Stimulated activated naive B cell treated with anti-CD40 and anti-IgM and Interleukin-4, amounts not matched to agents 10 μg/mL and 1 μg/mL and 100 μg/mL, for 72 hours (primary cell): ENCODE measurements around the gene CLCA2.
A peak's percentile ranks its signal among the peaks of the same experiment; 100 is the strongest.

Experiments
- ATAC-seq, 2 donors: fragments of 150-1000 bp; cut with Tn5 transposase; replicated peaks; 2 replicates each; pipeline ENCODE4 v1.10.0; 2021; ENCODE audit warnings: moderate library complexity in 1 of 2
- DNase-seq: peaks from one replicate; pipeline ENCODE4 v3.0.0; 2021
- H3K27ac Mint-ChIP-seq: one replicate; pipeline ENCODE4 v1.8.0; 2022; ENCODE audit warnings: mild to moderate bottlenecking, mixed read lengths
- H3K27me3 Mint-ChIP-seq, 2 donors: one replicate each; pipeline ENCODE4 v1.8.0; 2022; ENCODE audit warnings: mixed read lengths in 2 of 2
- H3K36me3 Mint-ChIP-seq, 2 donors: one replicate each; pipeline ENCODE4 v1.8.0; 2022; ENCODE audit warnings: mixed read lengths in 2 of 2, mild to moderate bottlenecking in 1 of 2
- H3K4me1 Mint-ChIP-seq, 2 donors: one replicate each; pipeline ENCODE4 v1.8.0; 2022; ENCODE audit warnings: mixed read lengths in 2 of 2, mild to moderate bottlenecking in 1 of 2
- H3K4me3 Mint-ChIP-seq, 2 donors: one replicate each; pipeline ENCODE4 v1.8.0; 2022; ENCODE audit warnings: mild to moderate bottlenecking in 2 of 2, mixed read lengths in 2 of 2, moderate library complexity in 1 of 2
- H3K9me3 Mint-ChIP-seq, 2 donors: one replicate each; pipeline ENCODE4 v1.8.0; 2022; ENCODE audit warnings: mixed read lengths in 2 of 2, mild to moderate bottlenecking in 1 of 2

Gene CLCA2

DNA sequence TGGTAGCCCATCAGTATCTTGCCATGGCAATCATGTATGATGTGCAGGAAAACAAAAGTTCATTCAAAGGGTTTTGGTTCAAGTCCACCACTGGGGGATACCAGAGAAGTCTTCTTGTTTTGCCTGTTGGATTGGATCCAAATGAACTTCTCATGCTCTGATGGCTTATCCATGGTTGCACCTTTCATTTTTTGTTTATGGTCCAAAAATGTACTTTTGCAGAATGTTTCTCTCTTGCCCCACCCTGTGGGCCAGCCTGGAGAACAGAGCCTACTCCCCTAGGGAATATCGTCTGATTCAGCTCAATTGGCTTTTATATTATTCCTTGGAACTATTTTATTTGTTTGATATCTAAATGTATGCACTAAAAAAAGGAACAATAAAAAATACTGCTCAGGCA, 24.7 kb downstream of the CLCA2 start:
- no peak for DNase-seq
- H3K4me1 Mint-ChIP-seq: peaks cover 0 to 12% of the 10 kb centered on the region in 2 donors

DNA sequence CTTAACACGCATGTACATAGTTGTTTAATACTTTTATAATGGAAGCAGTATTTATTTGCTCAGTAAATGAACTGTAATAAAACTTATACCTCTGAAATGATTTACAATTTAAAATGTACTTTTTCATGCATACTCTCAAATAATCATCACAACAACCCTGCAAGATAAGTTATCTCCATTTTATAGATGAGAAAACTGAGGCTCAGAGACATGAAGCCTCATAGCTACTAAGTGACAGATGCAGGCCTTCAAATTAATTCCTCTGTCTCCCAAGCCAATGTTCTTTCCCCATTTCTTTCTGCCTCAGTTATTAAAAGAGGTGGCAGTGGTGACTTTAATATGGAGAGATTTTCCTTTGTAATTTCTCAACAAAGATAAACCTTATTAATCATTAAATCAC, 25.1 kb downstream of the CLCA2 start:
- no peak for ATAC-seq
- Mint-ChIP-seq H3K4me3 (no peak overlapping the region), H3K4me1 (peaks cover 0 to 12% of the 10 kb centered on the region in 2 donors), H3K9me3 (no peaks in the 10 kb centered on the region), H3K27ac (no peak overlapping the region), H3K27me3 (no peaks in the 10 kb centered on the region), H3K36me3 (no peaks in the 10 kb centered on the region)
- DNase-seq: no peak

More for the DNA sequence above, 24.7 kb downstream of the CLCA2 start:
- no peak overlapping the region for H3K27ac Mint-ChIP-seq
- no peaks in the 10 kb centered on the region for H3K9me3 Mint-ChIP-seq
- no peak overlapping the region for H3K4me3 Mint-ChIP-seq
- no peak for ATAC-seq
- H3K27me3 Mint-ChIP-seq: no peaks in the 10 kb centered on the region
- no peaks in the 10 kb centered on the region for H3K36me3 Mint-ChIP-seq

DNA sequence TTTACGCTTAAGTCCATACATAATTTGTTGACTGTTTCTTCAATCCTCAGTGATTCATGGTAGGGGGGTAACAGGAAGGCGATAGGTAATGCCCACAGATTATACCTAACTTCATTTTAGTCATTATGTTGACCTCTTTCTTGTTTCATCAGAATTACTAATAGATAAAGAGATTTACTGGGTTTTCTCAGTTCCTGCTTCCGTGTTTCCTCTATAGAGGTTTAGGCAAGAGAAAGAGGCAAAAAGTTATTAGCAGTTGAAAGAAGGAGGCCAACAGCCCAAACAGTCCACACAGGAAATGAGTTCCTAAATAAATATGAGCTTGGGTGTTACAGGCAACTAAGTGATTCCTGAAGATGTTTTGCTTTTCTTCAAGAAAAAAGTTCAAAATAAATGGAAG, 26.9 kb downstream of the CLCA2 start:
- Mint-ChIP-seq H3K27me3 (no peaks in the 10 kb centered on the region), H3K4me1 (peaks cover 0 to 12% of the 10 kb centered on the region in 2 donors), H3K36me3 (no peaks in the 10 kb centered on the region), H3K9me3 (no peaks in the 10 kb centered on the region), H3K27ac (no peak overlapping the region), H3K4me3 (no peak overlapping the region)
- peak; percentile 46 to 71 for ATAC-seq
- DNase-seq: no peak

GRCh38 chr1:86453664-86454063, 29.7 kb downstream of the CLCA2 start:
- Mint-ChIP-seq H3K9me3 (no peaks in the 10 kb centered on the region), H3K4me1 (peaks cover 0 to 12% of the 10 kb centered on the region in 2 donors), H3K4me3 (no peak overlapping the region), H3K27me3 (peaks cover 8 to 9% of the 10 kb centered on the region in 2 donors), H3K36me3 (no peaks in the 10 kb centered on the region), H3K27ac (no peak overlapping the region)
- DNase-seq (no peak), ATAC-seq (no peak)

DNA sequence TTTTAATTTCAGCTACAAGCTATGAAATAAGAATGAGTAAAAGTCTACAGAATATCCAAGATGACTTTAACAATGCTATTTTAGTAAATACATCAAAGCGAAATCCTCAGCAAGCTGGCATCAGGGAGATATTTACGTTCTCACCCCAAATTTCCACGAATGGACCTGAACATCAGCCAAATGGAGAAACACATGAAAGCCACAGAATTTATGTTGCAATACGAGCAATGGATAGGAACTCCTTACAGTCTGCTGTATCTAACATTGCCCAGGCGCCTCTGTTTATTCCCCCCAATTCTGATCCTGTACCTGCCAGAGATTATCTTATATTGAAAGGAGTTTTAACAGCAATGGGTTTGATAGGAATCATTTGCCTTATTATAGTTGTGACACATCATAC, 31.1 kb downstream of the CLCA2 start:
- Mint-ChIP-seq H3K4me1 (peaks cover 0 to 12% of the 10 kb centered on the region in 2 donors), H3K36me3 (no peaks in the 10 kb centered on the region), H3K27ac (no peak overlapping the region), H3K4me3 (no peak overlapping the region), H3K27me3 (peaks cover 8 to 9% of the 10 kb centered on the region in 2 donors), H3K9me3 (no peaks in the 10 kb centered on the region)
- ATAC-seq: no peak
- no peak for DNase-seq

DNA sequence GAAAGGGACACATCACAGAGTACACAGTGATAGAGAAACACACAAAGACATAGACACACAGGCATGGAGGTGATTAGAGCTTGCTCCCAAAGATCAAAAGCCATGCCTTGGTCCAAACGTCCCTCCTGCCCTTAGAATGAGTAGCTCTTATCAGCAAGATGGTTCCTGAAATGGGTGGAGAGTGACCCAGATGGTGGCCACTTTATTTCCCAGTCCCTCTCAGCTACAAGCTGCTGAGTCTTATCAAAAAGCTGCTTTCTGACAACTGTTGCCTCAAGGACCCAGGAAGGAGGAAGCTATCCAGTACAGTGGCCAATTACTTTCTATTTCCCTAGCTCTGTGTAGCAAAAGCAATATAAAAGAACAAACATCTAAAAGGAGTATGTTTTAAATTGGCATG, 37.0 kb downstream of the CLCA2 start:
- DNase-seq (no peak), ATAC-seq (no peak)
- Mint-ChIP-seq H3K9me3 (no peaks in the 10 kb centered on the region), H3K4me1 (no peaks in the 10 kb centered on the region), H3K36me3 (no peaks in the 10 kb centered on the region), H3K27me3 (peaks cover 9 to 11% of the 10 kb centered on the region in 2 donors), H3K27ac (no peak overlapping the region), H3K4me3 (no peak overlapping the region)

- DNase-seq (no peak), ATAC-seq (no peak)
- Mint-ChIP-seq H3K27ac (no peak overlapping the region), H3K9me3 (no peaks in the 10 kb centered on the region), H3K27me3 (peaks cover 9 to 11% of the 10 kb centered on the region in 2 donors), H3K36me3 (no peaks in the 10 kb centered on the region), H3K4me3 (no peak overlapping the region), H3K4me1 (no peaks in the 10 kb centered on the region)
These were observed 37.5 kb downstream of the CLCA2 start for GRCh38 chr1:86461482-86461881.

GRCh38 chr1:86464819-86465218, 40.8 kb downstream of the CLCA2 start:
- Mint-ChIP-seq H3K36me3 (no peaks in the 10 kb centered on the region), H3K27ac (no peak overlapping the region), H3K9me3 (no peaks in the 10 kb centered on the region), H3K27me3 (peaks cover 0 to 3% of the 10 kb centered on the region in 2 donors), H3K4me1 (no peaks in the 10 kb centered on the region), H3K4me3 (no peak overlapping the region)
- ATAC-seq: no peak
- no peak for DNase-seq

- no peak overlapping the region for H3K4me3 Mint-ChIP-seq
- H3K27ac Mint-ChIP-seq: no peak overlapping the region
- H3K27me3 Mint-ChIP-seq: peaks cover 0 to 8% of the 10 kb centered on the region in 2 donors
- DNase-seq: no peak
- no peaks in the 10 kb centered on the region for H3K9me3 Mint-ChIP-seq
- H3K36me3 Mint-ChIP-seq: no peaks in the 10 kb centered on the region
- ATAC-seq: no peak
- H3K4me1 Mint-ChIP-seq: peaks cover 11% of the 10 kb centered on the region in 2 donors
These were observed 42.3 kb downstream of the CLCA2 start for GRCh38 chr1:86466109-86466844.

- DNase-seq: no peak
- no peak overlapping the region for H3K27ac Mint-ChIP-seq
These were observed 43.0 kb downstream of the CLCA2 start for GRCh38 chr1:86466986-86467385.

DNA sequence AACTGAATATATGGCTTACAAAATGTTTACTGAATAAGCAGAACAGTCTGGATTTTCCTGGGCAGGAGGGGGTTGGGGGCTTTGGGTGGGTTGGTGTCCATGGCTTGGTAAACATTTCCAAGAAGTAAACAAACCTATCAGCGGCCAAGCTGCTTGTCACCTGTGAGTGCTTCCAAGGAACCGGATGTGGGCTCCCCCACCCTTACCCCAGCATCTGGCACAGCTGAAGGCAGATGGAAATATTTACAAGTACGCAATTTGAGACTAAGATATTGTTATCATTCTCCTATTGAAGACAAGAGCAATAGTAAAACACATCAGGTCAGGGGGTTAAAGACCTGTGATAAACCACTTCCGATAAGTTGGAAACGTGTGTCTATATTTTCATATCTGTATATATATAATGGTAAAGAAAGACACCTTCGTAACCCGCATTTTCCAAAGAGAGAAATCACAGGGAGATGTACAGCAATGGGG, 44.6 kb downstream of the CLCA2 start, which contains the start of gene CLCA1:
TSS of gene CLCA1 (plus strand) at position 427 of the 477 bp plus-strand sequence. CDS start at position 472, 45 bp downstream.
- ATAC-seq: no peak
- Mint-ChIP-seq H3K27me3 (peaks cover 9 to 13% of the 10 kb centered on the region in 2 donors), H3K36me3 (no peaks in the 10 kb centered on the region), H3K4me1 (peaks cover 11% of the 10 kb centered on the region in 2 donors), H3K9me3 (no peaks in the 10 kb centered on the region), H3K4me3 (no peak within 1 kb of the TSS), H3K27ac (no peak within 1 kb of the TSS)
- DNase-seq: no peak

More at GRCh38 chr1:86466986-86467385, 43.0 kb downstream of the CLCA2 start:
- Mint-ChIP-seq H3K27me3 (peaks cover 3 to 9% of the 10 kb centered on the region in 2 donors), H3K9me3 (no peaks in the 10 kb centered on the region), H3K4me3 (no peak overlapping the region), H3K36me3 (no peaks in the 10 kb centered on the region), H3K4me1 (peaks cover 11% of the 10 kb centered on the region in 2 donors)
- no peak for ATAC-seq

GRCh38 chr1:86470859-86471258, 46.9 kb downstream of the CLCA2 start:
- peaks cover 9 to 10% of the 10 kb centered on the region in 2 donors for H3K27me3 Mint-ChIP-seq
- no peak overlapping the region for H3K4me3 Mint-ChIP-seq
- peak; percentile 33 to 77 for ATAC-seq
- H3K27ac Mint-ChIP-seq: no peak overlapping the region
- peaks cover 11% of the 10 kb centered on the region in 2 donors for H3K4me1 Mint-ChIP-seq
- DNase-seq: no peak
- no peaks in the 10 kb centered on the region for H3K36me3 Mint-ChIP-seq
- no peaks in the 10 kb centered on the region for H3K9me3 Mint-ChIP-seq

- H3K4me3 Mint-ChIP-seq: no peak overlapping the region
- peaks cover 9 to 10% of the 10 kb centered on the region in 2 donors for H3K27me3 Mint-ChIP-seq
- H3K36me3 Mint-ChIP-seq: no peaks in the 10 kb centered on the region
- no peak for ATAC-seq
- H3K27ac Mint-ChIP-seq: no peak overlapping the region
- no peaks in the 10 kb centered on the region for H3K9me3 Mint-ChIP-seq
- DNase-seq: no peak
- peaks cover 11% of the 10 kb centered on the region in 2 donors for H3K4me1 Mint-ChIP-seq
These were observed 47.3 kb downstream of the CLCA2 start for GRCh38 chr1:86471291-86471690.

- DNase-seq (no peak), ATAC-seq (no peak)
- Mint-ChIP-seq H3K4me3 (no peak overlapping the region), H3K9me3 (no peaks in the 10 kb centered on the region), H3K27ac (no peak overlapping the region), H3K36me3 (no peaks in the 10 kb centered on the region), H3K4me1 (peaks cover 11% of the 10 kb centered on the region in 2 donors), H3K27me3 (peaks cover 9 to 10% of the 10 kb centered on the region in 2 donors)
These were observed 48.2 kb downstream of the CLCA2 start for GRCh38 chr1:86472152-86472551.

DNA sequence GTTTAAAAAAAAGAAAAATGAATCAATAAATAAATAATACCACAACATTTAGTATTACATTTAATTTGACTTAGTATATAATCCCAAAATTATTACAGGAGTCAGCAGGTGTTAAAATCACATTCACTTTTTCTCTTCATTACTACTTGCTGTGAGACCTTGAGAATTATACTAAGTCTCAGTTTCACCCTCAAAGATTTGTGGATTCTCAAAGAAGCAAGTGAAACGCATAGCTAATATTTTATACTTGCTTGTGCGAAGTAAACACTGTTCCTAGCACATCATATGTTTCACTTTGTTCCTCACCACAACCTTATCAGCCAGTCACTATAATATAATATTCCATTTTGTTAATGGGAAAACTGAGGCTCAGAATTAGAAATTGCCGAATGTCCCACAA, 48.8 kb downstream of the CLCA2 start:
- H3K27ac Mint-ChIP-seq: no peak overlapping the region
- DNase-seq (no peak), ATAC-seq (no peak)
- H3K4me3 Mint-ChIP-seq: no peak overlapping the region
- peaks cover 9 to 10% of the 10 kb centered on the region in 2 donors for H3K27me3 Mint-ChIP-seq
- H3K4me1 Mint-ChIP-seq: peaks cover 11% of the 10 kb centered on the region in 2 donors
- no peaks in the 10 kb centered on the region for H3K9me3 Mint-ChIP-seq
- H3K36me3 Mint-ChIP-seq: no peaks in the 10 kb centered on the region
